ENCODE measurements around the gene LRRC56.
"Not testable (repeated sequence)": the region's sequence is repeated elsewhere in the genome, so short reads cannot be mapped to it uniquely, and the experiment has no call there.

LRRC56 gene

DNA sequence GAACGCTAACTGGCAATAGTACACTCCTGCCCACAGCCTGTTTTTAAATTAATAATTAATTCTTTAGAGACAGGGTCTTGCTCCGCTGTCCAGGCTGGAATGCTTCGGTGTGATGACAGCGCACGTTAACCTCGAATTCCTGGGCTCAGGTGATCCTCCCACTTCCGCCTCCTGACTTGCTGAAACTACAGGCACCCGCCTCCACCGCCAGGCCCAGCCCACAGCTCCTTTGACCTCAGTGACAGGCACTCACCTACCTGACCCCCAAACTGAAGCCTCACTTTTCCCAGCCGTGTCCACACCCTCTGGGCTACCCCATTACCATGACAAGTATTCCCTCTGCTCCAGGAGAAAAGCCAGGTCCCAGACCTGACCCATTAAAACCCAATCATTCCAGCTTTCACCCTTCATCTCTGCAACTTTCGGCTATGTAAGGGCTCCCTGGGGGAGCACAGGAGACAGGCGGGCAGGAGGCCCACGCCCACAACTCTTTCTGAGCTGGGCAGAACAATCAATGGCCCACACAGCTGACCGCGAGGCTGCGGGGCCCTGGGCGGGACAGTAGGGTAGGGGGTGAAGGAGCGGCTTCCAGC lies 22.5 kb downstream of the LRRC56 start:
- no peak for DNase-seq (ENCODE audit: low spot score)

DNA sequence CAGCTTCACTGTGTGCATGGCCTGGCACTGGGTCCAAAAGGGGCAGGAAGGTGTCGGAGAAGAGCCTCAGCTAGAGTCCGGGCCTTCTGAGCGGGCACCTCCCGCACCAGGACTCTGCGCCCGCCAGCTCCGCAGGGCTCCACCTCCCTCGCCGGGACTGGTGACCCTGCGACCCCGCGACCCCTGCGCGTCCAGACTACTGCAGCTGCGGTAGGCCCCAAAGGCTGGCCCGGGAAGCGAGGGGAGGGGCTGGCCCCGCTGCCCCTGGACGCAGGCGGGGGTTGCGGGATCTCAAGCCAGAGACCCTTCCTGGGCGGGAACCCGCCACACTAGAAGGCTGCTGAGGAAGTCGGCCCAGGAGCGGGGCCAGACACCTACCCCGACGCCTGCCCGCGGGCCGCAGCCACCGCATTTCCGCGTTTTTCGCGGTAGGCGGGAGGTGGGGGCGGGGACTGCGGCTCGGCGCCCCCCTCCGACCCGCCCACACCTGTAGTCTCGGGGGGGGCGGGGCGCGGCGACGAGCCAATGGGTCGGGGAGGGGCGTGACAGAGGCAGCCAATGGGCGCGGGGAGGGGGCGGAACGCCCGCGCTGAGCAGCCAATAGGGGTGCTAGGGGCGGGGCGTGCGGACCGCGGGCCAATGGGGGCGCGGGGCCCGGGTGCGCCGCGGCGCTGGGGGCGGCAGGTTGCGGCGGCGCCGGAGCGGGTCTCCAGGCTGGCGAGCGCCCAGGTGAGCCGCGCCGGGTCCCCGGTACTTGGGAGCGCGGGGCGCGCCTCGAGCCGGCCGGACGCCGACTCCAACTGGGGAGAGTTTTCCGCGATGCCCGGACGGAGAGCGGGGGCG lies 23.2 kb downstream of the LRRC56 start, which contains the start of the genes LMNTD2 and RASSF7:
Gene LMNTD2 (minus strand): TSS at position 434 of the 843 bp plus-strand sequence. CDS start 22 bp downstream, at position 412.
Gene RASSF7 (plus strand): TSS at position 666 of the 843 bp plus-strand sequence. CDS start 799 bp downstream, outside the sequence.
- DNase-seq (ENCODE audit: low spot score): peak; percentile 97

DNA sequence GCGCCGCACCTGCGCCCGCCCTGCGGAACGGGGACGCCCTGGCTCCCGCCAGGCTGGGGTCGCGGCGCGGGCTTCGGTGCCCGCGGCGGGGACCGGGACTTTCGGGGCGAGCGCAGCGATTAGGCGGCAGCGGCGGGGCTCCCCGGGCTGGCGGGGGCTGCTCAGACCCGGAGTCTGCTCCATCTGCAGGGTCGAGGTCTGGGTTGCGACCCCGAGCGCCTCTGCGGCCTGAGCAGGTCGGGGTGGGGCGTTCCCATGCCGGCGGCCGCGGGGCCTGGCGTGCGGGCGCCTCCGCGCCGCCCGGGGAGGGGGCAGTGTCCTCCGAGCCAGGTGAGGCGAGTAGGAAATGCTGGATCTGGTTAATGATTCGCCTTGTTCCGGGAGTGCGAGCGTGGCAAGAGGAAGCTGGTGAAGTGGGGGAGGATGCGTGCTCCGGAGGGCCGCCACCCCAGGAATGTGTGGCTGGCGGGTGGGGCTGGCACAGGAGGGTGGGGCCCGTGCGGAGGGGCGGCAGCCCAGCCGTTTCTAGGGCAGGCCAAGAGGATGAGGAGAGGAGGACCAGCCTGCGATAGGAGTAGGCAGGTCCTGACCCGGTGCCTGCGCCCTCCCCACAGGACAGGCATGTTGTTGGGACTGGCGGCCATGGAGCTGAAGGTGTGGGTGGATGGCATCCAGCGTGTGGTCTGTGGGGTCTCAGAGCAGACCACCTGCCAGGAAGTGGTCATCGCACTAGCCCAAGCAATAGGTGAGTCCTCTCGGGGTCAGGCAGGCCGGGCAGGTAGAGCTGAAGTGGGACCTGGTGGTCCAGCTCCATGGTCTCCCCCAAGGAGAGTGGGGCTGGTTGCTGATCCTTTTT lies 24.0 kb downstream of the LRRC56 start:
- no peak for DNase-seq (ENCODE audit: low spot score)

DNA sequence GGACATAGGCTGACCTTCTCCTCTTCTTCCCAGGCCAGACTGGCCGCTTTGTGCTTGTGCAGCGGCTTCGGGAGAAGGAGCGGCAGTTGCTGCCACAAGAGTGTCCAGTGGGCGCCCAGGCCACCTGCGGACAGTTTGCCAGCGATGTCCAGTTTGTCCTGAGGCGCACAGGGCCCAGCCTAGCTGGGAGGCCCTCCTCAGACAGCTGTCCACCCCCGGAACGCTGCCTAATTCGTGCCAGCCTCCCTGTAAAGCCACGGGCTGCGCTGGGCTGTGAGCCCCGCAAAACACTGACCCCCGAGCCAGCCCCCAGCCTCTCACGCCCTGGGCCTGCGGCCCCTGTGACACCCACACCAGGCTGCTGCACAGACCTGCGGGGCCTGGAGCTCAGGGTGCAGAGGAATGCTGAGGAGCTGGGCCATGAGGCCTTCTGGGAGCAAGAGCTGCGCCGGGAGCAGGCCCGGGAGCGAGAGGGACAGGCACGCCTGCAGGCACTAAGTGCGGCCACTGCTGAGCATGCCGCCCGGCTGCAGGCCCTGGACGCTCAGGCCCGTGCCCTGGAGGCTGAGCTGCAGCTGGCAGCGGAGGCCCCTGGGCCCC lies 24.8 kb downstream of the LRRC56 start:
- no peak for DNase-seq (ENCODE audit: low spot score)

DNA sequence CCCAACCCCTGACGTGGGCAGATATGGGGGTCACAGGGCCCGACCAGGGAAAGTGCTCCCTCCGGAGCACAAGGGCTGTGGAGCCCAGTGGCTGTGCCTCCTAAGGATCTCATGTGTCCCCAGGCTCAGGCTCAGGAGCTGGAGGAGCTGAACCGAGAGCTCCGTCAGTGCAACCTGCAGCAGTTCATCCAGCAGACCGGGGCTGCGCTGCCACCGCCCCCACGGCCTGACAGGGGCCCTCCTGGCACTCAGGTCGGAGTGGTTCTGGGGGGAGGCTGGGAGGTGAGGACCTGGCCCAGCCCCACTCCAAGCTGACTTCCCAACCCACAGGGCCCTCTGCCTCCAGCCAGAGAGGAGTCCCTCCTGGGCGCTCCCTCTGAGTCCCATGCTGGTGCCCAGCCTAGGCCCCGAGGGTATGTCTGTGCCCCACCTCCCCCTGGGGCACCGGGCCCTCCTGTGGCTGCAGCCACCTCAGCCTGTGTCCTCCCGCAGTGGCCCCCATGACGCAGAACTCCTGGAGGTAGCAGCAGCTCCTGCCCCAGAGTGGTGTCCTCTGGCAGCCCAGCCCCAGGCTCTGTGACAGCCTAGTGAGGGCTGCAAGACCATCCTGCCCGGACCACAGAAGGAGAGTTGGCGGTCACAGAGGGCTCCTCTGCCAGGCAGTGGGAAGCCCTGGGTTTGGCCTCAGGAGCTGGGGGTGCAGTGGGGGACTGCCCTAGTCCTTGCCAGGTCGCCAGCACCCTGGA lies 25.9 kb downstream of the LRRC56 start:
- DNase-seq (ENCODE audit: low spot score): no peak

DNA sequence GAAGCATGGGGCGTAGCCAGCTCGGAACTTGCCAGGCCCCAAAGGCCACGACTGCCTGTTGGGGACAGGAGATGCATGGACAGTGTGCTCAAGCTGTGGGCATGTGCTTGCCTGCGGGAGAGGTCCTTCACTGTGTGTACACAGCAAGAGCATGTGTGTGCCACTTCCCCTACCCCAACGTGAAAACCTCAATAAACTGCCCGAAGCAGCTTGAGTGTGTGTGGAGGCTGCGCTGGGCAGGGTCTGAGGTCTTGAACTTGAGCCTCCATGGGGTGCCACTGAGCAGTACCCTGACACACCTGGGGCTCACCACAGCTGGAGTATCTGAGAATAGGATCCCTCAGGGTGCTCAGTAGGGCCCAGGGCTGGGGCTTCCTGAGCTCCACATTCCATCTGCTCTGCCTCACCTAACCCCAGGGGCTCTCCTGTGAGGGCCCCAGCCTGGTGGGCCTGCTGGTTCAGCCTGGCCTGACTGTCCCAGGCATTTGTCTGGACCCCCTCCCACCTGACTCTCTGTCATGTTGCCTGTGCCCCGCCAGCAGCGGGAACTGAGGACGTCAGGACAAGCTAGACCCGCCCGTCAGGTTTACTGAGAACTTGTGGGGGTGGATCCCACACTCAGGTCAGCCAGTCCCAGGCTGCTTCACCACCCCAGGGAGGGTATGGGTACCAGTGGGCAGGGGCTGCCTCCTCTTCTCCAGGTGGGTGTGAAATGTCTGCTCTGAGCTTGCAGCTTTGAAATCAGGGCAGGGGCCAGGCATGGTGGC lies 26.7 kb downstream of the LRRC56 start:
- peak; percentile 47 for DNase-seq (ENCODE audit: low spot score)

DNA sequence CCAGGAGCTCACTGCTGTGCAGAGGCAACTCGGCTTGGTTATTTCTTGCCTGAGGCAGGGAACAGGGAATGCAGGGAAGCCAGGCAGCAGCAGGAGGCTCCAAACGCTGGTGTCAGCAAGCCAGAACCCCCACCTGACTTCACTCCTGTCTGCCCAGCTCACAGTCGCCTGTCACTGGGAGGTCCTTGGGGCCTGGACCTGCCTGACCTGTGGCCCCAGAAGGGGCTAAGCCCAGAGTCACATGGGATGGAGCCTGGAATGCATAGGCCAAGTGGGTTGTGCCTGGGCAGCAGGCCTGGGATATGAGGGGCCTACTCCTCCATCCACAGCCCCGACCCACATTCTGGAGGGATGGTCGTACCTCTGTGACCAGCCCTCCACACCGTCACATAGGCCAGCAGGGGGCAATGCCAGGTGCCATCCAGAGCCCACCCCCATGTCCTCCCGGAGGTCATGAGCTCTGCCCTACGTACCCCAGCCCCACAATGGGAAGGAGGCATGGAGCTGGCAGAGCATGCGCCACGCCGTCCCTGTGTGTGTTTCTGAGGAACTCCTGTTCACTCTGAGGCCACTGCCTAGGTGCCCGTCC lies 28.7 kb downstream of the LRRC56 start:
- no peak for DNase-seq (ENCODE audit: low spot score)

DNA sequence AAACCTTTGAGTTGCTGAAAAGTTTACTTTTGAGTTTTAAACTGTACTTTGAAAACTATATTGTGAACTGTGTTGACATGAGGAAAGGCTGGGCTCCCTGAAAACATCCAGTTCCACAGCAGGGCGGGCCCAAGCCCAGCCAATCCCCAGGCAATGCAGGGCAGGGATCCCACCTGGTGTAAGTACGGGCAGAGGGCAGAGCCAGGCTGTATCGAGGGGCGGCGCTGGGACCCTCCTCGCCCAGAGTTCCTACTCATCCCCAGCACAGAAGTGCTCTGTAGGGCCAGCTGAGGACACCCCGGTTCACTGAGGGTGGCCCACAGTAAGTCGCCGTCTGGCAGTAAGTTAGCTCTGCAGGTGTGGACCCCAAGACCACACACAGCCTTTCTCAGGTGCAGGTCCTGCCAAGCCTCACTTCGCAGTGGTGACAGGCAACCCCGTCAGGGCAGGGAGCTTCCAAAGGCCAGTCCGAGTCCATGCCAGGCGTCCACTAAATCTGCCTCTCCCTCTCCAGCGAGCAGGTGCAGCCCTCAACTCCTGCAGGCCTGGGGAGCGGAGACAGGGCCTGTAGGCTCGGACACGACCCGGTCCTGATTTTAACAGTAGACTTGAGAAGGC lies 29.8 kb downstream of the LRRC56 start:
- no peak for DNase-seq (ENCODE audit: low spot score)

DNA sequence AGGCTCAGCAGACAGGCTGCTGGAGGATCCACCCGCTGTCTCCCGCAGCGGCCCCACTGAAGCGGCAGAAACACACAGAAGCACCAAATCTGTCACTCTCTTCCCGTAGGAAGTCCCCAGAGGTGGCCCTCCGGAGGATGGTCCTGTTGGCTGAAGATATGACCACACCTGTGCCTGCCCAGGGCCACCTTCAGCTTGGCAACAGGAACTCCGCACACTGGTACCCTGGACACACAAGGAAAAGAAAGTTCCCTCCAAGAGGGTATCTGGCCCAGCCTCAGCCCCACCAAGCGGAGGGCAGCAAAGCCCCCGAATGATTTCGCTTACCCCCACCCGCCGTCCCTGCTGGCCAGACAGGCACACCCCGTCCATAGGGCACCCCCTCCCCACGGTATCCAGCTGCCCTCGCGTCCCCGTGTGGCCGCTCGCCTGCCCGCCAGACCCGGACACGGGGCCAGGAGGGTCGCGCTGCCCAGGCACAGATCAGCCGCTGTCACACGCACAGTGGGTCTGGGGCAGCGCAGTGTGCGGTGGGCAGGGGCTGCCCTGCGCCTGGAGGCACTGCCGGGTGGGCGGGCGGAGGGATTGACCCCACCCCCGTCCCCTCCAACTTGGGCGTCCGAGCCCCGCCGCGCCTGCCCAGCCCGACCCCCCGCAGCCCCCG lies 30.4 kb downstream of the LRRC56 start:
- no peak for DNase-seq (ENCODE audit: low spot score)

DNA sequence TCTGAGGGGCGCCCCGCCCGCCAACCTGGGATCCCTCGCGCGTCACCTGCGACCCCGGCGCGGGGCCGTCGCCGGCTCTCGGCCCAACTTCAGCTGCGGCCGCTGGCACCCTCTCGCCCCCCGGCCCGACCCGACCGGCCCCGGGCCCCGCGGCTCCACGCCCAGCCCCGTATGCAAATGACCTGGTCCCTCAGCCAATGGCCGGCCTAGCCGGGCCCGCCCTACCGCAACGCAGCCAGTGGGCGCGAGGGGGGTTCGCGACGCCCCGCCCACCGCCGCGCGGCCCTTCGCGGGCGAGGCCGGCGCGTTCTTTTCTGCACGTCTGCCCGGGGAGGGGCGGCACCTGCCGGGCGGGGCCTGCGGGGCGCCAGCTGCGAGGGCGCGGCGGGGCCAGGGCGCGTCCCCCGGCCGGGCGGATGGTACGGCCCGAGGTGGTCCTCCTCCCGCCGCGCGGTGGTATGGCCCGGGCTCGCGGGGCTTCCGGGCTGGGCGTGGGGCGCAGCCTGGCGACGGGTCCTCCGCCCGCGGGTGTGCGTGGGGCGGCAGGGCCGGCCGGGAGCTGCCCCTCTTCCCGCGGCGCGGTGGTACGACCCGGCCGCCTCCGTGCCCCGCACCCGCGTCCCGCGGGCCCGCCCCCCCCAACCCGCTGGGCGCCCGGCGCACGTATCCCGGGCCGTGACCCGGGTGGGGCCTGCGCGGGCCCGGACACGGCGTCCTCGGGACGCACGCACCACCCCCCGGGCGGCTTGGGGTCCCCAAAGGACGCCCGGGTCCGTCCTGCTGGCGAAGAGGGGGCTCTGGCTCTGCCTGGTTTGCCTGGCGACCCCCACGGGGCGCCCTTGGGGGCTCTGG lies 31.2 kb downstream of the LRRC56 start:
- peak; percentile 98 for DNase-seq (ENCODE audit: low spot score)

DNA sequence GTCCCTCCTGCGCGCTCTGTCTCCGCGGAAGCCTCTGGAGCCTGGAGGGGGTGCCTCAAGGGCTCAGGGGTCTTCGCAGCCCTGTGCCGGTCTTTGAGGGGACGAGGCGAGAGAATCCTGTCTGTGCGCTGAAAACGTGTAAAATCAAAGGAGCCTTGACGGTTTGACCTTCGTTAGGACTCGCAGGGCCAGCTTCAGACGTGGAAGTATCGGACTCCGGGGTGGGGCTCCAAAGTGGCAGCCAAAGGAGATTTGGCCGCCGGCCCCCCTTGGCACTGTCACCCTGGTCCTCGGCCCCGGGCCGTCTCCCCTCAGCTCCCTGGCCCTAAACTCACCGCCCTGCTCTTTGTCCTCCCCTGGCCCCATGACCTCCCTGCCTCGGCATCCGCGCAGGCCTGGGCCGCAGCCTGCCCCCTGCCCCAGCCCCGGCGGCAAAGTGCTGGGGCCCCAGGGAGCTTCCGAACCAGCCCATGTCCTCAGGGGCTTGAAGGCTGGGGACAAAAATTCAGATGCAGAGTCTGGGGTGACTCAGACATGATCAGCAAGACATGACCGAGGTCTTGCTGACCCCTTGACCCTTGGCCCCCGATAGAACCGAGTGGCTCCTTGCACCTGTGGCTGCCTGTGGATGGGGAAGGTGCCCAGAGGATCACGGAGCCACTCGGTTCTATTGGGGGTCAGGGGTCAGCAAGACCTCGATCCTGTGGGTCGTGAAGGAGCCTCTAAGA lies 32.0 kb downstream of the LRRC56 start:
- DNase-seq (ENCODE audit: low spot score): no peak

DNA sequence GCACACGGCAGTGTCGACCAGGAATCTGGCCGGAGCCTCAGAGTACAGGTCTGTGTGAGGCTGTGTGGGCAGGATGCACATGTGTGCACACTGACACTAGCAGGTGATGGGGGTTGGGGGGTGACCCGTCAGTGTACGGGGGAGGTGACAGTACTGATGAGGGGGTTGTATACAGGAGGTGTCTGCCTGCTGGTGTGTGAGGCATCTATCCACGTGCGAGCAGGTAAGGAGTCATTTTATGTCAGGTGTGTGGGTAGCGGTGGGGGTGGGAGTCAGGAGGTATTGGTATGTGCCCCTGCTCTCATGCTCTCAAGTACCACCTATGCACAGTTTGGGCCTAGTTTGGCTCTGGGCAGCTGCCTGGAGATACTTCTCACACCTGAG lies 34.5 kb downstream of the LRRC56 start:
- DNase-seq (ENCODE audit: low spot score): no peak

DNA sequence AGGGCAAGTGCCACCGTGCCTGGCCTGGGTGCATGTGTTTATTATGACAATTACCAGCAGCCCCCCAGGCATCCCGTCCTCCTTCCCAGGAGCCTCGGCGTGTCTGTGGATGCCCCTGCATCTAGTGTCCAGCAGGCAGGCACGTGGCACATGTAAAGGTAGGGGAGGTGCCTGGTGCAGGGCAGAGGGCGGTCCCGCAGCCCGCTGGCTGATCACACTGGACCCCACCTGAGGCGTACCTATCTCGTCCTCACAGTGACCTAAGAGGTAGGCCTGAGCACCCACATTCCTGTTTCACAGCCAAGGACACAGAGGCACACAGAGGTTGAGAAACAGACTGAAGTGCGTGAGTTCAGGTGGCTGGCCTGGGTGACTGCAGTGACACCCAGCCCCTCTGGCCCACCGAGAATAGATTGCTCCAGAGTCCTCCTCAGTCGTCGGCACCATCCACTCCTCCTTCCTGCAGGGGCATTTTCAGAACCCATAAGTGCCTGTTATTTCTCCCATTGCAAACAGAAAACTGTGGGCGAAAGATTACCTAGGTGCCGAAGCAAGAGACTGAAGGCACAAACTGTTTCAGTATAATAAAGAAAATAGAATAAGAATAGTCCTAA lies 35.9 kb downstream of the LRRC56 start:
- DNase-seq (ENCODE audit: low spot score): no peak

DNA sequence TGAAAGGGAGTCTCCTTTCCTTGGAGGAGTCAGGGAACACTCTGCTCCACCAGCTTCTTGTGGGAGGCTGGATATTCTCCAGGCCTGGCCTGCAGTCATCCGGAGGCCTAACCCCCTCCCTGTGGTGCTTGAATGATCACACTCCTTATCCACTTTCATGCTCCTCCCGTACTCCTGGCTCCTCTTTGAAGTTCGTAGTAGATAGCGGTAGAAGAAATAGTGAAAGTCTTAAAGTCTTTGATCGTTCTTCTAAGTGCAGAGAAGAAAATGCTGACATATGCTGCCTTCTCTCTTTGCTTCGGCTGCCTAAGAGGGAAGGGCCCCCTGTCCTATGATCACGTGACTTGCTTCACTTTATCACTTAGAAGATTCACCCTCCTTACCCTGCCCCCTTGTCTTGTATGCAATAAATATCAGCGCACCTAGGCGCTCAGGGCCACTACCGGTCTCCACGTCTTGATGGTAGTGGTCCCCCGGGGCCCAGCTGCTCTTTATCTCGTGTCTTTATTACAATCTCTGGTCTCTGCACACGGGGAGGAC lies 36.8 kb downstream of the LRRC56 start:
- not testable (repeated sequence) for DNase-seq (ENCODE audit: low spot score)

DNA sequence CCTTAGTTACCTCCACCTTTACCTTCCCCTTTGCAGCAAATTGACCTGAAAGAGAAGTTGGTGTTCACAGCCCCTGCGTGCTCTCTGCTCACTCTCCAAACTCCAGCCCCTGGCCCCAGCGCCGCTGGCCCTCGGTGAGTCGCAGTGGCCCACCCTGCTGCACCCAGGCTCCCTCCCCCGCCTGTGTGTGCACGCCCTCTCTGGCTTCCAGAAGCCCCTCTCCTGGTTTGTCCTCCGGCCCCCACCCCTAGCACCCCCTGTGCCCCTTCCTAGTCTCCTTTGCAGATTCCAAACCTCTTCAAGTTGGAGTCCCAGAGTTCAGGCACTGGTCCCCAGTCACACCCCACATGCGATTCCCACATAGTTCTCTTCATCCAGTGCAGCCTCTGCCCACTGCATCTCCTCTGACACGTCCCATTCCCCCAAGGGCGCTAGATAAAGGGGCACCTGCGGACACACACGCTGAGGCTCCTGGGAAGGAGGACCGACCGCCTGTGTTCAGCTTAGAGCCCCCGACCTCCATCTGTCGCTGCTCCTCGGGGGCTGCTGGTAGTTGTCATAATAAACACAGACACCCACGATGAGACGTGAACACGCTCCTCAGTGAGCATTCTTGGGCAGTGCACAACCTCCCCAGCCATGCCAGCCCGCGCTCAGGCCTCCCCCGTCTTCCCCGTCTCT lies 37.4 kb downstream of the LRRC56 start:
- DNase-seq (ENCODE audit: low spot score): no peak

DNA sequence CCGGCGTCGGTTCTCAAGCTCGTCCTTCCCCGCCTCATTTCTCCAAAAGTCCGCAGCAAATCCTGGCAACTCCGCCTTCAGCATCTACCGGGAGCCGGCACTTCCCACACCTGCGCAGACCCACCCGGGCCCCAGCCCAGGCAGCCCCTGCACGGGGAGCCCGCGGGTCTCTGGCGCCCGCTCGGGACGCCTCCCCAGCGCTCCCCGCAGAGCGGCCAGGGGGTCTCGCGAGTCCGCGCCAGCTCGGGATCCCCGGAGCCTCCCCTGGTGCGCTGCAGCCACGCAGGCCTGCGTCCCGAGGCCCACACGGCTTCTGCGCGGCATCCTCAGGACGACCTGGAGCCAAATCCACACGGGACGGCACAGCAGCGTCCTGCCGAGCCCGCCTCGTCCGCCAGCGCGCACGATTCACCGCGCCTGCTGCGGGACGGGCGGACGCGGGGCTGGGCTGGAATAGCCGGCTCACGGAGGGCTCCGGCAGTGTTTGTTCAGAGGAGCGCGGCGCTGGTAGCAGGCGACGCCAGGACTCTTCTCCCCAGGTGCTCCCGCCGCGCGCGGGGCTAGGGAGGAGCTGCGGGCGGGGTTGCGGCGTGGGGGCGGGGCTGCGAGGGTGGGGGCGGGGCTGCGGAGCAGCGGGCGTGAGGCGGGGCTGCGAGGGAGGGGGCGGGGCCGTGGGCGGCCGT lies 38.1 kb downstream of the LRRC56 start:
- DNase-seq (ENCODE audit: low spot score): no peak

Measured in ecto neural progenitor cell (in vitro differentiated cells).